ENCODE results near the gene OPRM1. TPM values are rescaled to one million over a fixed set of nuclear protein-coding genes. Genes with fewer than 3 reads are reported as not detected.

The OPRM1 gene
- total RNA-seq, 1 donor = not detected

- H3K4me3 ChIP-seq (ENCODE audit: low read length) = no peak overlapping the region
- no peaks in the 10 kb centered on the region for H3K9me3 ChIP-seq (ENCODE audit: low read depth, low read length)
- peaks cover 51% of the 10 kb centered on the region for H3K4me1 ChIP-seq (ENCODE audit: insufficient read depth, low read length)
- H3K27me3 ChIP-seq (ENCODE audit: insufficient read depth, low read length) = no peaks in the 10 kb centered on the region
These were observed 205.0 kb downstream of the OPRM1 start for GRCh38 chr6:154243793-154244750.

GRCh38 chr6:154245506-154245905 is 206.5 kb downstream of the OPRM1 start:
- Histone ChIP-seq H3K4me3 (ENCODE audit: low read length) (peak overlapping the region; percentile 49), H3K4me1 (ENCODE audit: insufficient read depth, low read length) (peaks cover 59% of the 10 kb centered on the region), H3K27me3 (ENCODE audit: insufficient read depth, low read length) (no peaks in the 10 kb centered on the region), H3K9me3 (ENCODE audit: low read depth, low read length) (no peaks in the 10 kb centered on the region)

GRCh38 chr6:154246723-154247118 is 207.7 kb downstream of the OPRM1 start:
- no peaks in the 10 kb centered on the region for H3K27me3 ChIP-seq (ENCODE audit: insufficient read depth, low read length)
- H3K9me3 ChIP-seq (ENCODE audit: low read depth, low read length) = no peaks in the 10 kb centered on the region
- peaks cover 67% of the 10 kb centered on the region for H3K4me1 ChIP-seq (ENCODE audit: insufficient read depth, low read length)
- H3K4me3 ChIP-seq (ENCODE audit: low read length) = peak overlapping the region; percentile 49

GRCh38 chr6:154247119-154247861 is 208.2 kb downstream of the OPRM1 start:
- H3K4me3 ChIP-seq (ENCODE audit: low read length) = peak overlapping the region; percentile 49
- H3K9me3 ChIP-seq (ENCODE audit: low read depth, low read length) = no peaks in the 10 kb centered on the region
- no peaks in the 10 kb centered on the region for H3K27me3 ChIP-seq (ENCODE audit: insufficient read depth, low read length)
- peaks cover 68% of the 10 kb centered on the region for H3K4me1 ChIP-seq (ENCODE audit: insufficient read depth, low read length)

- no peak overlapping the region for H3K4me3 ChIP-seq (ENCODE audit: low read length)
- H3K9me3 ChIP-seq (ENCODE audit: low read depth, low read length) = no peaks in the 10 kb centered on the region
- H3K4me1 ChIP-seq (ENCODE audit: insufficient read depth, low read length) = peaks cover 57% of the 10 kb centered on the region
- no peaks in the 10 kb centered on the region for H3K27me3 ChIP-seq (ENCODE audit: insufficient read depth, low read length)
These were observed 210.7 kb downstream of the OPRM1 start for GRCh38 chr6:154249499-154250298.

- Histone ChIP-seq H3K4me3 (ENCODE audit: low read length) (no peak overlapping the region), H3K9me3 (ENCODE audit: low read depth, low read length) (peaks cover 8% of the 10 kb centered on the region), H3K27me3 (ENCODE audit: insufficient read depth, low read length) (no peaks in the 10 kb centered on the region), H3K4me1 (ENCODE audit: insufficient read depth, low read length) (peaks cover 57% of the 10 kb centered on the region)
These were observed 212.1 kb downstream of the OPRM1 start for GRCh38 chr6:154251116-154251515.

GRCh38 chr6:154252678-154253077 is 213.6 kb downstream of the OPRM1 start:
- Histone ChIP-seq H3K9me3 (ENCODE audit: low read depth, low read length) (peaks cover 8% of the 10 kb centered on the region), H3K4me1 (ENCODE audit: insufficient read depth, low read length) (peaks cover 62% of the 10 kb centered on the region), H3K4me3 (ENCODE audit: low read length) (no peak overlapping the region), H3K27me3 (ENCODE audit: insufficient read depth, low read length) (no peaks in the 10 kb centered on the region)

- H3K9me3 ChIP-seq (ENCODE audit: low read depth, low read length) = peaks cover 8% of the 10 kb centered on the region
- H3K27me3 ChIP-seq (ENCODE audit: insufficient read depth, low read length) = no peaks in the 10 kb centered on the region
- no peak overlapping the region for H3K4me3 ChIP-seq (ENCODE audit: low read length)
- peaks cover 45% of the 10 kb centered on the region for H3K4me1 ChIP-seq (ENCODE audit: insufficient read depth, low read length)
These were observed 218.0 kb downstream of the OPRM1 start for GRCh38 chr6:154257067-154257466.

GRCh38 chr6:154258064-154258757 is 219.2 kb downstream of the OPRM1 start:
- Histone ChIP-seq H3K4me1 (ENCODE audit: insufficient read depth, low read length) (peaks cover 34% of the 10 kb centered on the region), H3K27me3 (ENCODE audit: insufficient read depth, low read length) (no peaks in the 10 kb centered on the region), H3K9me3 (ENCODE audit: low read depth, low read length) (peaks cover 8% of the 10 kb centered on the region), H3K4me3 (ENCODE audit: low read length) (no peak overlapping the region)

- Histone ChIP-seq H3K4me1 (ENCODE audit: insufficient read depth, low read length) (peaks cover 23% of the 10 kb centered on the region), H3K4me3 (ENCODE audit: low read length) (no peak overlapping the region), H3K27me3 (ENCODE audit: insufficient read depth, low read length) (no peaks in the 10 kb centered on the region), H3K9me3 (ENCODE audit: low read depth, low read length) (no peaks in the 10 kb centered on the region)
These were observed 222.8 kb downstream of the OPRM1 start for GRCh38 chr6:154261688-154262397.

GRCh38 chr6:154266560-154267099 is 227.6 kb downstream of the OPRM1 start:
- Histone ChIP-seq H3K27me3 (ENCODE audit: insufficient read depth, low read length) (no peaks in the 10 kb centered on the region), H3K4me1 (ENCODE audit: insufficient read depth, low read length) (peaks cover 12% of the 10 kb centered on the region), H3K9me3 (ENCODE audit: low read depth, low read length) (no peaks in the 10 kb centered on the region), H3K4me3 (ENCODE audit: low read length) (no peak overlapping the region)

- no peaks in the 10 kb centered on the region for H3K27me3 ChIP-seq (ENCODE audit: insufficient read depth, low read length)
- no peak overlapping the region for H3K4me3 ChIP-seq (ENCODE audit: low read length)
- H3K9me3 ChIP-seq (ENCODE audit: low read depth, low read length) = no peaks in the 10 kb centered on the region
- peaks cover 12% of the 10 kb centered on the region for H3K4me1 ChIP-seq (ENCODE audit: insufficient read depth, low read length)
These were observed 228.6 kb downstream of the OPRM1 start for GRCh38 chr6:154267508-154268106.

GRCh38 chr6:154268486-154268885 is 229.4 kb downstream of the OPRM1 start:
- Histone ChIP-seq H3K9me3 (ENCODE audit: low read depth, low read length) (no peaks in the 10 kb centered on the region), H3K4me1 (ENCODE audit: insufficient read depth, low read length) (peaks cover 12% of the 10 kb centered on the region), H3K27me3 (ENCODE audit: insufficient read depth, low read length) (no peaks in the 10 kb centered on the region), H3K4me3 (ENCODE audit: low read length) (no peak overlapping the region)

Data from mononuclear cell (primary cell).